HG02798 (cell line): ENCODE measurements around the gene ETS1.

Source experiments
- ATAC-seq: cut with Tn5 transposase; IDR thresholded peaks from one replicate; pipeline ENCODE4 v1.9.1; 2021; ENCODE audit warnings: mild to moderate bottlenecking; ENCODE audit not compliant: unreplicated experiment, poor library complexity

Gene ETS1

DNA sequence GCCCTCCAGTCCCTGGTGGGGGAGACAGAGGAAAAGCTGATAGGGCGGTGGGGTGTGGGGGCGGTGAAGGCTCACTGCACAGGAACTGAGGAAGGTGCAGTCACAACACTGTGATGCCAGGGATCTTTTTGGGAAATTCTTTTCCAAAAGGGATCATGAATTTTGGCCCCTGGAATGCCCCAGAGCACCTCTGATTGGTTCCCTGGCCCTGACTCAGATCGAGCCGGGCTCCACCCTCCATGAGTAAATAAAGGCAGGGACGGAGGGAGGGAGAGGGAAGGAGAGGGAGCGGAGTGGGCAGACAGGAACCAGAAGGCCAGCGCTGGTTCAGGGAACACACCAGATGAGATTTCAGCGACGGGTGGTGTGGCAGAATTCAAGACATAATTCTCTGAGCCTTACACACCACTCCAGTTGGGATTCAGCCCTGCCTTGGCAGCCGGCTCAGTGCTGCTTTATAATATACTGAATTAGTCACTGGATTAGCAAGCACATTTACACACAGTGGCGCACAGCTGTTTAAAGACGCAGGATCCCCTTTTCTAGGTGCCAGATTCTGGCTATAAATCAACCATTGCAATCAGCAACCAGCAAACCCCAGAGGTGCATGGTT lies 80.3 kb downstream of the ETS1 start:
- peak; percentile 28 for ATAC-seq

DNA sequence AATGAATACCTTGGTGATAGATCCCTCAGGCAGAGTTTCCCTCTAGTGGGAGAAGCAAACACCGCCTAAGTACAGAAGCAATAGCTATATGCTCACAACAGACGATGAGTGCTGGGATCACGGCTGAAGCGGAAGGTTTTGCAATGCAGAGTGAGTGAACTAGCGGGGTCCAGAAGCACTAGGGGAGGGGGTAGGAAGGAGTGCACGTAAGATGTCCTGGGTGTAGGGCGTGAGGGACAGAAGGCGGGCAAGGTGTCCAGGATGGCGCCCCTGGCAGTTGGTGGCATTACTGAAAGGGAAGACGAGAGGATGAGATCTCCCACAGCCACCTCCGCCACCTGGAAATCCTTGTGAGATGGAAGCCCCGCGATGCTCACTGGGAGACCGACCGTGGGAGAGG lies 81.0 kb downstream of the ETS1 start:
- ATAC-seq, result no peak

DNA sequence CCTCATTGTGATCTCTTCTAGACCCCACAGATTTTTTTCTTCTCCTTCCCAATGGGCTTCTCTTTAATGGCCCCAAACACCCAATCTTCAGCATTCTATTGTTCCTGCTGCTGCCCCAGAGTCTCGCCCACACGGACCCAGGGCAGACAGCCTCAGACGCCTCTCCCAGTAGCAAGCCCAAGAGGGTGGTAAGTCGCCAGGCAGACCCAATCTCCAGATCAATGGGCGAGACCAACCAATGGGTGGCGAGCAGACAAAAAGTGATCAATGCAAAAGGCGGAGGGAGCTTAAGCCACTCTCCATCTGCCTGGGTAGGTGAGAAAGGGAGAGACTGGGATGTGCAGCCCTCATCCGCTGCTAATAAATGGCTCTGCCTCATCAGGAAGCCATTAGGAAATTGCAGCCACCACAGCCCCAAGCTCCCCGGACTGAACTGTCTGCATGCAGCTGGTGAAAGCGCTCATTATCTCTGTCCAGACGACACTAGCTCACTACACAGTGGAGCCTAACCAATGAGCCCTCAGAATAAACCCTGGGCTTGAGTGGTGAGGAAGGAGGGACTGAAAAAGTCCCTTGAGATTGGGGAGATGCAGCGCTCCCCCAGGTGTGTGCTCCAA lies 81.8 kb downstream of the ETS1 start:
- ATAC-seq, result no peak

DNA sequence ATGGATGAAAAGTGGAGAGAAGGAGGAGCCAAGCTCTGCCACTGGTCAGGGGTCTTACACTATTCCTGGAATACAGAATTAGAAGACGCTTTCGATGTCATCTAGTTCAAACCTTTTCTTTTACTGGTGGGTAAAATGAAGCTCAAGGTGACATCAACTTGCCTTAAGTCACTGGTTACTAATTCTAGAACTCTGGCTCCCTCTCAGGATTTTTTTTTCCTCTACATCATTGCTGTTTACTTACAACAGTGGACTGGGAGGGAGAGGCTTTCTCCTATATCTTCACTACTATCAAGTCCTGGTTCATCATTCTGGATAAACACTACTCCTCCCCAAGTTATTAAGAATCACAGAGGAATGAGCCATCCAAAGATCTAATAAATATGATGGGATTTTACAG lies 82.9 kb downstream of the ETS1 start:
- ATAC-seq, result no peak

DNA sequence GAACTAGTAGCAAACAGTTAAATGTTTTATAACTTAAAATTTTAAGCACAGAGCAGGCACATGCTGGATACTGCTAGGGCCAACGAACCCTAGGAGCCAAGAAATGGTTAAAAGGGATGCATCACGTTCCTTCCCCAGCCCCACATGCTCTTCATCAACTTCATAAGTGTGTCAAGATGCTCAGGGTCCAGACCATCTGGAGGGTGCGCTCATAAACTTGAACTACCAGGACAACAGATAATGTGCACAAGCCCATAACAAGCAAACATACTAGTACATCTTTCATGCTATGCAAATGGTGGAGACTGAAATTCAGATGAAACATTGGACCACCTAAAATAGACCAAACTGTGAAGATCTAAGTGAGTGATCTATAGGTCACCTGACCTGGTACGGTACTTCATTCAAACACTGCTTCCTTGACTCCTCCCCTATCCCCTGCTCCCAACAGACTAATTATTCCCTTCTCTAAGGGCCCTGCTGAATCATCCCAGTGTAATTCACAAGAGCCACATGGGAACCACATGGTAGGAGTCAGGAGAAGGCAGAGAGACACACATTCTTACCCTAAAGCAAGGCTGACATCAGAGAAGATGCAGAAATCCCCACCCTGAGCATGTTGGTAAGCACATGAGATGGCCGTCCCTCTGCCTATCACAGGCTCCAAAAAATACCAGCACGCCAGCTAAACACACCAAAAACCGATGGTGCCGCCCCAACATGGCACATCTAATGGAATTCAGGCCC lies 83.9 kb downstream of the ETS1 start:
- ATAC-seq, result peak; percentile 27

DNA sequence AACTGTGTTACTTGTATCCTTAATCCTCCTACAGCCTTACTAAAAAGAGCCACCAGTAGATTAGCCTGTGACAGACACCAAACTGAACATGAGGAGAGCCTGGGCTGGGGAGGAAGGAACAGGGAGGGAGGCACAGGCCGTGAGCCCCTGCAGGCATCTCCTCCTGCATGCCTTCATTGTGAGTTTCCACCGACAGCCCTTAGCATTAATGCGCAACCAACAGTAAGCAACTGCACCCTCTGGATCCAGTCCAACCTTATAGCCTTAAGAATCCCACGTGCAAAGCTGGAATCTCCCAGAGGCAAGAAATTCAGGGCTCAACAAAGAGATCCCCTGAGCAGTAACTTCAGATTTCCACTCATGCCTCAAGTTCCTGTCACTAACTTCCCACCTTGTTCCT lies 84.6 kb downstream of the ETS1 start:
- ATAC-seq, result no peak

DNA sequence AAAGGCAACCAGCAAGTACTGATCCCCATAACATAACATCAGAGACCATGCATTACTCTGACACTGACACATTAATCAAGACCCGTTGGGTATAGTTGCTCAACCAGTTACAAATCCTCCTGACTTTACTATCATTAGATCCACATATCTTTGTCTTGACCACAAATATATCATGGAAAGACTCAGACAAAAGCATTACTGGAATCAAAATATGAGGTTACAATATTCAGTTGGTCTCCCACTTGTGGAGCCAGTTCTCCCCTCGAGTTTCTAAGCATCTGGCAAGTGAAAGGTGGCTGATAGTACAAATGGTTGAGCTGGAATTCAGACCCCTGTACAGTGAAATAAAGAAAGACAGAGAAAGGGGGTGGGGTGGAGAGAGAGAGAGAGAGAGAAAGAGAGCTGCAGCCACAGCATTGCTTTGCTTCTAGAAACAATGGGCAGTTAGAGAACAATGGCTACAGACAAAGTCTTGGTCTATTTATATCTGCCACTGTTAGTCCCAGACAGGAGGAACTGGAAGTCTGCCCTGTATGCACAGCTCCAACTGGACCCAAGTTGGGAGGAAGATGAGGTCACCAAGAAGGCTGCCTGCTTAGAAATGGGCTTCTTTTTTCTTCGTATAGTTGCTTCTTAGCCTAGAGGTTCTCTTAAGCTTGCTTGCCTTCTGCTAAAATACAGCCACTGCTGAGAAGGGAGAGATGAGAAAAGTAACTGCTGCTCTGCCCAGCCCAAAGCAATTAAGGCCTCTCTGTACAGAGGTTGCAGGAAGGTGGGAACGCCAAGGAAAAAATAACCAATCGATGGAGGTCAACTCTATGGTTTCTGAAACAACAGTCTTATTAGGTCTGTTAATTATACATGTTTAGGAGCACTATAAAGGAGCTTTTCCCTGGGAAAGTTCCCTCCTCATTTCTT lies 85.5 kb downstream of the ETS1 start:
- no peak for ATAC-seq

DNA sequence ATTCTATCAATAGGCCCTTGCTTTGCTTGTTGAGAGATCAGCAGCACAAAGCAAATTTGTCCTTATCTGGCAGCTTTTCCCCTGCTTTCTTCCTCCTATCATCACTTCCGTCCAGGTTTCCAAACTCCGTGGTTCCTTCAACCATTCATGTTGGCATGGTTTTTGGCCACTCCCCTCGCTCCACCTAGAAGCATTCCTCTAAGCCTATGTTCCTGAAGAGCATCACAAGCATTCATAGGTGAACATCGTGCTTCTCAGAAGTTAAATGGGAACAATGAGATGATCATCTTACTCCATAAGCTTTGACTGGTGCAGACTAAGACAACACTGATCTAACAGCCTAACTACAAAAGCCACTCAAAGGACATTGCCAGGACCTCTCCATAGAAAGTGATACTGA lies 86.3 kb downstream of the ETS1 start:
- no peak for ATAC-seq

DNA sequence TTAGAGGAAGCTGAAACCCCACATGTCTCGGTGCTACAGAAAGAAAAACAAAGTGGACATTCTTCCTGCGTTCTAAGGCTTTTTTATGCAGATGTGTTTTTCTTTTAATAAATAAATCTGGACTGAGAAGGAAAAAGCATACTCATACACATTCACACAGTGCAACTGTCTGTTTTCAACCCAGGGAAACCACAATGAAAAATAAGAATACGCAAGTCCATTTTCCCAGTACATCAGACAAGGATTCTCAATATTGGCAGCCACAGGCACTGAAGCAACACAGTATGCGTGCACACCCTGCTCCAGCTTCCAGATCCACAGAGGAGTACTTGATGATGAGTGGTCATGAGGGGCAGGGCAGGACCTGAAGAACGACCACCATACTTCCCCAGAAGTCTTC lies 86.9 kb downstream of the ETS1 start:
- no peak for ATAC-seq

DNA sequence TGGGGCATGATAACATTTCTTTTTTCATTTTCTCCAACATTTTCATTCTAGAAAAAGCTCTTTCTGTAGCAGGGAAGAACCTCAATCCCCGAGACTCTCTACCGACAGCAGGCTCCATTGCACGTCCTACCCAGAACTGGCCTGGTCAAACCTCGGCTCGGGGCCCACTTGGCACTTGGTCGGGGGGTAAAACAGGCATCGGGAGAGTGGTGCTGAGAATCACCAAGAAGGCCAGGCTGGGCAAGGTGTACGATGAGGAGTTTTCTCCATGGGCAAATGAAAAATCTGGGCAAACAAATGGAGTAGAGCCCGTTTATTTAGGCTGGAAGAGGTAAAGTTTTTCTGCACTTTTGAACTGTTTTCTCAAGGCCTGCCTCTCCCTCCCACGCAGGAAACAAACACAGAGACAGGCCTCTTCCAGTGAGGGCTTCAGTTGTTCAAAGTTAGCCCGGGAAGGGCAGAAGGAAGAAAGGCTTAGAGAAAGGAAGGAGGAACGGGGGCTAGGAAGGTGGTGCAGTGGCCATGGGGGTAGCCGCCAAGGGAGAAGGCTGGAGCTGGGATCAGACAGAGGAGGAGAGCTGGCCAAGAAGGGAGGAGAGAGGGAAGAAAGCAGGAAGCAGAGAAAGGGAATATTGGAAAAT lies 87.6 kb downstream of the ETS1 start:
- no peak for ATAC-seq

DNA sequence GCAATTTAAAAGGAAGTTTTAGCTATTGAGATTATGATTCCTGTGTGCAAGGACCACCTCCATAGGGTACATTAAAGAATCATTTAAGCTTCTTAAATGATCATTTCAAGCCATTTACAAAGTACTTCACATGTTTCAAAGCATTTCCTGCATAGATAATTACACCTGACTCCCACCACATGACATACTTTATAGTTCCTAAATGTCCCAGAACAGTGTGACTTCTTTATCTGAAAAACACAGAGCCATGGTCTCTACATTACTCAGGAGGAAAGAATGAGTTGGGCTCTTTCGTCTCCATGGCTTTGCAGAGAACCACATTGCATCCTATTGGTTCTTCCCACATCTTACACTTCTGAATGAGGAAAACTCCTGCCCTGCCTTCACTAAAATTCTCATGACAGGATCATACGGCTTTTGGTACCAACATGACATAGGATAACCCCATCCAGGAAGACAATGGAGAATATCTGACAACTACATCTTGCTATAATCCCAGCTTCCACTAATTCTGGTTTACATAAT lies 88.6 kb downstream of the ETS1 start:
- ATAC-seq, result no peak

DNA sequence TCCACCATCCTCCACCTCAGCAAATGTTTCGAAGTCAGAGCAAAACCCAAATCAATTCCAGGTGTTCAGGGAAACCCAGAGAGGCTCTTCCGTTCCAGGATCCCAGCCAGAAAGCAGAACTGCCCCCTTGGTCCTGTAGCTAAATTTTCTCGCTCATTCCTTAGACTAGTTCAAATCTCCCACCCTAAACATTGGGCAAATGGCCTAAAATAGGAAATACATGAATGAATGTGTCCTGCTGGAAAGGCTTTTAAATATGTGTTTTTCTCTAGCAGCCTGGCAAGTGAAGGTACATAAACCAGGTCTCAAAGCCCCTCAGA lies 89.6 kb downstream of the ETS1 start:
- no peak for ATAC-seq

DNA sequence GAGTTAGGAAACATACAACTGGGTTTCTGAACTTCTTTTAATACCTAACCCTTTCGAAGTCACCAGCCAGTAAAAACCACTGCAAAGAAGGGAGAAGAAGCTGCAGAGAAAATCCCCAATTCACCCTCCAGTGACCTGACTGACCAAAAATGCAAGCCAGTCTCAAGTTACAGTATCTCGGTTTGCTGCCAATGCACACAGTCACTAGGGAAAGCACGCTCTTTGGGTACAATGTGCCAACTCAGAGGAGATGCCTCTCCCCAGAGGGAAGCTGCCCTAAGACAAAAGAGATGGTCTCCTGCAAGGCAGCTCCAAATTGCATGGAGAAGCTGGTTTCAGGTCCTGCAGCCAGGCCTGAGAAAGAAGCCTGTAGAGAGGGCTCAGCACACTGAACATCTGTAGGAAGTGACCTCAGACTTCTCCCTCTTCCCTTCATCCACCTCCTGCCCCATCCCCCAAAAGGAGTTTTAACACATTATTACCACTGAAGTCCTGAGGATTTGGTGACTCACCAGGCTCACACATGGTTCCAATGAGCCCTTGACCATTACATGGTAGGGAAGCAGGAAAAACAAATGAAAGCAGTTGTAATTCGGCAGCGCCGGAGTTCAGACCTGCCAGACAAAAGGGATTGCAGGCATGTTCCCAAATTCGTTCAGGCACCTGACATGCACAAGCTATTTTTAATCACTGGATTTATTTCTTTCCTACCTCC lies 90.1 kb downstream of the ETS1 start:
- peak; percentile 78 for ATAC-seq

DNA sequence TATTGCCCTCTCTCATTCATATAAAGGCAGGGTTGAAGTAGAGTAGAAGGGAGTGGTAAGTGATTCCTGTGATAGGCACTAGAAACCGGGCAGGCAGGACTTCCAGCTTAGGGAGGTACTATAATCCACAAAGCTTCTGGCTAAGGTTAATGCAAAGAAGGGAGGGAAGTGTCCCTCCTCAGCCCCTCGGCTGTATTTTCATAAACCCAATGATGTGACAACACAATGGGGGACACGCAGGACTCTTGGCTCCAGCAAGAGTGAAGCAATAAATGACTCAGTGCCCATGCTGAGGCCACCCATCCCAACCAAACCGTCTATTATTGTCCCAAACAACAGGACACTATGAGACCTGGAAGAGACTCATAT lies 90.7 kb downstream of the ETS1 start:
- peak; percentile 5 for ATAC-seq

DNA sequence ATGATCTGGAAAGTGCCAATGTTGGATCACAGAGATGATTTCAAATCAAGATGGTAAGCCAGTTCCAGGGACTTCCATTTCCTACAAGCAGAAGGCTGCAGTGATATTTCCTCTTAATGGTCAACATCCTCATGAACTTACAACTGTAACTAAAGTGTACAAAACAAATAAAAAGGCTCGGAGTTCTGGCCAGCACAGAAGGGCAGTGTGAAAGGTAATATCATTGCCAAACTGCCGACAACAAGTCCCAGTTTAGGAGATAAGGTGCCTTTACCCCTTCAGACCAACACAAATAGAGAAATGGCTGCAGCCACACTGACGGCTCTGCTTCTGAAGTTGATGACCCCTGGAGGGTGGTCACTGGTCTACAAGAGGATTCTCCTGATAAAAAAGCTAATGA lies 91.1 kb downstream of the ETS1 start:
- no peak for ATAC-seq

DNA sequence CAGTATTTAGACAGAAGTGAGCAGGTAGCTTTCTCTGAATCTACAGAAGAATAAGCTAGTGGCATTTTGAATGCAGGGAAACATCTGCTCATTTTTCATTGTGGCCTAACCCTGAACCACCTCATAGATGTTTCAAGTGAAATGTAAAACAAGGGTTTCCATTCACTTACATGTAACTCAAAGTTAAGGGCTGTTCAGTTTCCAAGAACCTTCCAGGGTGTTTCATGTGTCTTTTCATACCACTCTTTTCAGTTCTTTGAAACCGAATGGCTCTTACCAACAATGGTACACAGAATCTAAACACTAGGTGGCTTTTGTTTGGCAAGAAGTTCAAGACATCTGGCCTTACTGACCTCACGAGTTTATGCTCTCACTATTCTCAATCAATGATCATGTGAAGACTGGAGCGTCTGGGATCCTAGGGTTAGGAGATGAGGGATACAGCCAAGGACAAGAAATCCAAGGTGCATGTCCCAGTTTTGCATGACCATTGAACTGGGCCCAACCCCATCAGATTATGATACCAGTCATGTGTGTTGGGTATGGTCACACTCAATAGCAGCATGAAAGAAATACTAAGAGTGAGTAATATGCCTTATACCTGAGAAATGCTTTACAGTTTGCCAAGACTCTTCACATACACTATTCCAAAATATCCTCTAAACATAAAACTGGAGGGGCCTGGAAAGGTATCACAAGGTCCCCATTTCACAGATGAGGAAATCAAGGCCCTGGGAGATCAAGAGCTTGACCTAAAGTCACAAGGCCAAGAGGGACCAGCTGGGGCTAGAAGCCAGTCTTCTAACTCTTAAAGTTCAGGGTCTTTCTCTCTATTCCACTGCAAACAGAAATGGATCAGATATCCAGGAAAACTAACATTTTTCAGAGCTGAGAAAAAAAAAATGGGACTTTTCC lies 92.7 kb downstream of the ETS1 start:
- no peak for ATAC-seq

DNA sequence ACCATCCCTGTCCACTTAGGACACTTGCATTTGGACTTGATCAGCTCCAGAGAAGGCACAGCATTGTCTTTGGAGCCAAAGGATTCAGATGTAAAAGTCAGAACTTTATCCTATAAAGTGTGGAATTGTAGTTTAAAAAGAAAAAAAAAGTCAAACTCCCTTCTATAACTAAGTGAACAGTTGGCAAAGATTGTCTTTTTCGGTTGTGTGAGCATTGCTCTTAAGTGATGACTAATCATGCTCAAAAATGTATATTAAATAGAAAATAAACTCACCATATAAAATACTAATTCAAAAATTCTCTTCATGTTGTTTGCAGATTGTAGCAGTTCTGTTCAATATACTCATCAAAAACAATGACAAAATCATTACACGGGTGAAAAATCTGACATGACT lies 93.8 kb downstream of the ETS1 start:
- ATAC-seq, result no peak

DNA sequence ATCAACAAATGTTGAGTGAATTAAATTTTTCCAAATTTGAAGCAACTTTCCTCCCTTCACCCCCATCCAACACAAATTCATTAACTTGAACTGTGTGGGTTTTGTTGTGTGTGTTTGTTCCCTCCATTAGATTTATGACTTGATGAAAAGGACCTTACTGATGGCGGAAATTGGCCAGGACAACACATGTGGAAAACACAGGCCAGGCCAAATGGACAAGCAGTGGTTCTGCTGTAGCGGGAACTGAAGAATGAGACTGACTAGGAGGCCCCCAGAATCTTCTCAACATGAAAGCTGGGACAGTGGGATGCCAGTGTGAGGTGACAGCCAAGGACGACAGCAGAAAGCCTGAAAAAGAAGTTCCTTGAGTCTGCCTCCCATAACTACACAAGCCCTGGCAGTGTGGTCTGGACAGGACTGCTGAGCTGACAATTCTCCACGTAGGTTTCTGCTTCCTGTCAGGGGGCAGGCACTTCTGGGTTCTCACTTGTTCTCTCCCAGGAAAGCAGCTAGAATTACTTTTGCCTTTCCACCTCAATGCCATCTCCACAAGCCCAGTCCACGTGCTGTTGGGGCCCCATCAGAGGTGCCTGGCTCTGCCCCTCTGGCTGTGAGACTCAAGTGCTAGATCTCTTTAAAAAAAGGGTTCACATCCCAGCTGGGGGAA lies 94.3 kb downstream of the ETS1 start:
- no peak for ATAC-seq
